Measurements from ENCODE around the gene AMER3.
"Not testable (repeated sequence)": the region's sequence is repeated elsewhere in the genome, so short reads cannot be mapped to it uniquely, and the experiment has no call there.

The AMER3 gene

GRCh38 chr2:130727286-130727924, 27.9 kb upstream of the AMER3 start:
- TF ChIP-seq, protein P1, sequence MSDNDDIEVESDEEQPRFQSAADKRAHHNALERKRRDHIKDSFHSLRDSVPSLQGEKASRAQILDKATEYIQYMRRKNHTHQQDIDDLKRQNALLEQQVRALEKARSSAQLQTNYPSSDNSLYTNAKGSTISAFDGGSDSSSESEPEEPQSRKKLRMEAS (IDR thresholded peaks at IDR 0.05; ENCODE audit: low read depth, low read length) = no peak
- no peak for TF ChIP-seq MYC (IDR thresholded peaks at IDR 0.05; ENCODE audit: low read depth, low read length)
- TF ChIP-seq POLR2A (IDR thresholded peaks at IDR 0.05; ENCODE audit: extremely low read depth, insufficient read length) = no peak
- no peak for TF ChIP-seq CTCF (IDR thresholded peaks at IDR 0.05; ENCODE audit: low read depth, low read length)
- peak; percentile 61 for DNase-seq (ENCODE audit: low read depth)
- peak overlapping the region; percentile 16 for H3K4me3 ChIP-seq (ENCODE audit: low read depth, low read length)

DNA sequence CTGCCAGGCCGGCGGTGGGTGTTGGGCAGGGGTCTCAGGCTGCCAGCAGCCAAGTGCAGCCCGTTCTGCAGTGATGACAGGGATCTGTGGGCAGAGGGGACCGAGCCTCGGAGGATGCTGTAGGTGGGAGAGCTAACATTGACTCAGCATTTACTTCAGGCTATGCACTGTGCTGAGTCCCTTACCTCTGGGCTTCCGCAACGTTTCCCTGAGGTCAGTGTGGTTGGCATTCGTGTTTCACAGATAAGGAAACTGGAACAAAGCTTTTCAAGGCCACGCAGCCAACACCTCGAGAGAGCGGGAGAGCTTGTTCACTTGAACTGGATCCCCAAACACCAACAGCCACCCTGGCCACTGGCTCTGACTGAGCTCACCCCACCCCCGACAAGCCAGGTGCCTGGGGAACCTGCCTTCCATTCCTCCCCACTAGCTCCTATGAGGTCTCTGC, 27.3 kb upstream of the AMER3 start:
- peak; percentile 41 for DNase-seq (ENCODE audit: low read depth)
- TF ChIP-seq POLR2A (IDR thresholded peaks at IDR 0.05; ENCODE audit: extremely low read depth, insufficient read length) = no peak
- TF ChIP-seq CTCF (IDR thresholded peaks at IDR 0.05; ENCODE audit: low read depth, low read length) = no peak
- TF ChIP-seq, protein P1 (IDR thresholded peaks at IDR 0.05; ENCODE audit: low read depth, low read length) = no peak
- TF ChIP-seq MYC (IDR thresholded peaks at IDR 0.05; ENCODE audit: low read depth, low read length) = no peak
- no peak overlapping the region for H3K4me3 ChIP-seq (ENCODE audit: low read depth, low read length)

DNA sequence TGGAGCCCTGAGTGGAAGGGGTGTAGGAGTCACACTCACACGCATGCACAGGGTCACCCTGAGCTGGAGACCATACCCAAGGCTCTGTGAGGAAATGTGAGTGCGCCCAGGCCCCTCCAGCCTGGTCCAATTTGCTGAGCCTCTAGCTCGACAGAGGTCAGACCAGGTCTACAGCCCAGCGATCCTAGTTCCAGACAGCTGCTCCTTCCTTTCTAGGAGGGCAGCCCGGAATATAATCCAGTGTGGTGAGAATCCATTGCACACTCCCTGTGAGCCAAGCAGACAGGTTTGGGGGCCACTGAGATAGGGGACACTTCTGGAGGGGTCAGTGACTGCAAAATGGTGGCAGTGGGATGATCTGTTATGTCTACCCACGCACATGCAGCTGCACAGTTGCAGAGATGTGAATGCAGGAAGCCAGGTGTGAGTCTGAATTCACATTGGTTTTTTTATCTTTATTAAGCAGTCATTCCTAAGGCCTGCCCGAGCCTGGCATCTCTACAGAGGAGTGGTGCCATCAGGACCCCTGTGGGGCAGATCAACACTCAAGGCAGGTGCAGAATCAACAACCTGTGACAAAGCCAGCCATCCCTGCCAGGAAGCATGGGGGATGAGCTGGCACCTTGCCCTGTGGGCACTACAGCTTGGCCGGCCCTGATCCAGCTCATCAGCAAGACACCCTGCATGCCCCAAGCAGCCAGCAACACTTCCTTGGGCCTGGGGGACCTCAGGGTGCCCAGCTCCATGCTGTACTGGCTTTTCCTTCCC, 26.6 kb upstream of the AMER3 start, which contains the start of gene GPR148:
Gene GPR148, plus strand, starts transcription at position 522 of the 768 bp plus-strand sequence. Its CDS starts 82 bp downstream, at position 604.
- H3K4me3 ChIP-seq (ENCODE audit: low read depth, low read length) = no peak within 1 kb of the TSS
- TF ChIP-seq POLR2A (IDR thresholded peaks at IDR 0.05; ENCODE audit: extremely low read depth, insufficient read length) (no peak), MYC (IDR thresholded peaks at IDR 0.05; ENCODE audit: low read depth, low read length) (no peak)
- no peak for DNase-seq (ENCODE audit: low read depth)

DNA sequence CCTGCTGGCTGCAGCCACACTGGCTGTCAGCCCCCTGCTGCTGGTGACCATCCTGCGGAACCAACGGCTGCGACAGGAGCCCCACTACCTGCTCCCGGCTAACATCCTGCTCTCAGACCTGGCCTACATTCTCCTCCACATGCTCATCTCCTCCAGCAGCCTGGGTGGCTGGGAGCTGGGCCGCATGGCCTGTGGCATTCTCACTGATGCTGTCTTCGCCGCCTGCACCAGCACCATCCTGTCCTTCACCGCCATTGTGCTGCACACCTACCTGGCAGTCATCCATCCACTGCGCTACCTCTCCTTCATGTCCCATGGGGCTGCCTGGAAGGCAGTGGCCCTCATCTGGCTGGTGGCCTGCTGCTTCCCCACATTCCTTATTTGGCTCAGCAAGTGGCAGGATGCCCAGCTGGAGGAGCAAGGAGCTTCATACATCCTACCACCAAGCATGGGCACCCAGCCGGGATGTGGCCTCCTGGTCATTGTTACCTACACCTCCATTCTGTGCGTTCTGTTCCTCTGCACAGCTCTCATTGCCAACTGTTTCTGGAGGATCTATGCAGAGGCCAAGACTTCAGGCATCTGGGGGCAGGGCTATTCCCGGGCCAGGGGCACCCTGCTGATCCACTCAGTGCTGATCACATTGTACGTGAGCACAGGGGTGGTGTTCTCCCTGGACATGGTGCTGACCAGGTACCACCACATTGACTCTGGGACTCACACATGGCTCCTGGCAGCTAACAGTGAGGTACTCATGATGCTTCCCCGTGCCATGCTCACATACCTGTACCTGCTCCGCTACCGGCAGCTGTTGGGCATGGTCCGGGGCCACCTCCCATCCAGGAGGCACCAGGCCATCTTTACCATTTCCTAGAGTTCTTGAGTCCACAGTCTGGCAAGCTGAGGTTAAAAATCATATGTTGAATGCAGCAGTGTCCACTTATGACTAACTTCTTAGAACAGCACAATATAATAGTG, 25.7 kb upstream of the AMER3 start:
- no peak for DNase-seq (ENCODE audit: low read depth)
- H3K4me3 ChIP-seq (ENCODE audit: low read depth, low read length) = no peak overlapping the region
- TF ChIP-seq CTCF (IDR thresholded peaks at IDR 0.05; ENCODE audit: low read depth, low read length) (no peak), POLR2A (IDR thresholded peaks at IDR 0.05; ENCODE audit: extremely low read depth, insufficient read length) (no peak), MYC (IDR thresholded peaks at IDR 0.05; ENCODE audit: low read depth, low read length) (no peak)
- TF ChIP-seq, protein P1 (IDR thresholded peaks at IDR 0.05; ENCODE audit: low read depth, low read length) = no peak

GRCh38 chr2:130732257-130732656, 23.1 kb upstream of the AMER3 start:
- DNase-seq (ENCODE audit: low read depth); H3K4me3 ChIP-seq (ENCODE audit: low read depth, low read length): not testable (repeated sequence)

- no peak overlapping the region for H3K4me3 ChIP-seq (ENCODE audit: low read depth, low read length)
- DNase-seq (ENCODE audit: low read depth) = no peak
- TF ChIP-seq, protein P1 (IDR thresholded peaks at IDR 0.05; ENCODE audit: low read depth, low read length) = no peak
- TF ChIP-seq MYC (IDR thresholded peaks at IDR 0.05; ENCODE audit: low read depth, low read length) (no peak), POLR2A (IDR thresholded peaks at IDR 0.05; ENCODE audit: extremely low read depth, insufficient read length) (no peak), CTCF (IDR thresholded peaks at IDR 0.05; ENCODE audit: low read depth, low read length) (no peak)
Observed at GRCh38 chr2:130735200-130735599, 20.1 kb upstream of the AMER3 start.
